AG10803 (cell line): ENCODE data around the gene NOLC1.

Experiments
- DNase-seq: peaks from one replicate; pipeline ENCODE4 v3.0.0; 2010; ENCODE audit warnings: low read depth
- H3K4me3 ChIP-seq: 2 replicates; pipeline ENCODE4 v1.5.1; 2011; ENCODE audit warnings: mild to moderate bottlenecking, low read length, control low read depth
- CTCF ChIP-seq: conservative IDR thresholded peaks from 2 replicates; pipeline ENCODE4 v1.5.1; 2011; ENCODE audit warnings: mild to moderate bottlenecking, low read length, control low read depth, inconsistent platforms

NOLC1 gene

DNA sequence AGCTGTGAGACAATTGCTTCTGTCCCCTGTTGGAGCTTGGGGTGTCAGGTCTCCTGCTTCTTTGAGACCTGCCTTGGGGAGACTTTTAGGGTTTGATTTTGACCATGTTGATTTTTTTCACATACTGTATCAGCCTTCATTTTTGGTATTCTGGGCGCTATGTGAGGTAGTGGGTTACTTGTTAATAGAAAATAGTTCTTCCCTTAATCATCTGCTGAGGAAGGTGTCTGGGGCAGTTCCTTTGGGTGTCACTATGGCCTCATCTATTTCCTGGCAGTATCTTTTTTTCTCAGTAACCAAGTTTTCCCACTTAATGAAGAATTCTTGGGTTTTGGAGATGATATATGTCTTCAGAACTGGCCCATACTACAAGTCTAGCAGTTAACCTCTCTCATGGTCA is 4.6 kb upstream of the NOLC1 start:
- H3K4me3 ChIP-seq: no peak overlapping the region
- TF ChIP-seq CTCF: no peak
- DNase-seq: no peak

- H3K4me3 ChIP-seq: no peak overlapping the region
- no peak for TF ChIP-seq CTCF
- DNase-seq: no peak
These were observed 3.9 kb upstream of the NOLC1 start for GRCh38 chr10:102148275-102148674.

GRCh38 chr10:102150970-102151773 is 1.0 kb upstream of the NOLC1 start:
- no peak for TF ChIP-seq CTCF
- H3K4me3 ChIP-seq: peak overlapping the region; percentile 96
- peak; percentile 51 for DNase-seq

- TF ChIP-seq CTCF: no peak
- peak; percentile 8 for DNase-seq
- peak overlapping the region; percentile 96 for H3K4me3 ChIP-seq
These were observed 329 bp downstream of the NOLC1 start for GRCh38 chr10:102152545-102152890.

- no peak for TF ChIP-seq CTCF
- DNase-seq: peak; percentile 11
- peak overlapping the region; percentile 96 for H3K4me3 ChIP-seq
These were observed 968 bp downstream of the NOLC1 start for GRCh38 chr10:102153093-102153620.

- no peak for TF ChIP-seq CTCF
- no peak overlapping the region for H3K4me3 ChIP-seq
- DNase-seq: no peak
These were observed 2.4 kb downstream of the NOLC1 start for GRCh38 chr10:102154466-102155116.

DNA sequence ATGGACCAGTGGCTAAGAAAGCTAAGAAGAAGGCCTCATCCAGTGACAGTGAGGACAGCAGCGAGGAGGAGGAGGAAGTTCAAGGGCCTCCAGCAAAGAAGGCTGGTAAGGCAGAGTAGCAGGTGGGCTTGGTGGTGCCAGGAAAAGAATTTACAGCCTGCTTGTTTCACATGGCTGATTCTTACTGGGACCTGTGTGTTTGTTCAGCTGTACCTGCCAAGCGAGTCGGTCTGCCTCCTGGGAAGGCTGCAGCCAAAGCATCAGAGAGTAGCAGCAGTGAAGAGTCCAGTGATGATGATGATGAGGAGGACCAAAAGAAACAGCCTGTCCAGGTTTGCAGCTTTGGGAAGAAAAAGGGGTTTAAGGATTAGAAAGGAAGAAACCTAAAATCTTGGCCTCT is 5.0 kb downstream of the NOLC1 start:
- H3K4me3 ChIP-seq: no peak overlapping the region
- no peak for TF ChIP-seq CTCF
- no peak for DNase-seq
